Esophagus muscularis mucosa (tissue), 4 donors: Measurements from ENCODE around the gene PNMA6E. TPM values are rescaled to one million over a fixed set of nuclear protein-coding genes. Genes with fewer than 3 reads are reported as not detected.

Experiments used
- DNase-seq: peaks from one replicate; pipeline ENCODE4 v3.0.0-alpha.2; 2017; ENCODE audit errors: extremely low spot score
- H3K27ac ChIP-seq, 4 donors: fragments of 200-600 bp; sonication (generic); replicated peaks in 1 of 4; 1 replicate in 3 of 4; 2 replicates in 1 of 4; pipeline ENCODE4 v1.5.1; 2016 to 2019; ENCODE audit warnings: mild to moderate bottlenecking in 1 of 4
- H3K27me3 ChIP-seq, 4 donors: fragments of 200-600 bp; sonication (generic); one replicate each; pipeline versions ENCODE4 v1.5.1 to v1.6.0; 2016 to 2019
- H3K36me3 ChIP-seq, 4 donors: fragments of 200-600 bp; sonication (generic); one replicate each; pipeline ENCODE4 v1.5.1; 2016 to 2019
- H3K4me1 ChIP-seq, 4 donors: fragments of 200-600 bp; sonication (generic); one replicate each; pipeline ENCODE4 v1.5.1; 2016 to 2019
- H3K4me3 ChIP-seq, 4 donors: fragments of 200-600 bp; sonication (generic); 1 replicate in 2 of 4; 2 replicates in 2 of 4; pipeline ENCODE4 v1.5.1; 2016 to 2019; ENCODE audit warnings: mild to moderate bottlenecking in 4 of 4, moderate library complexity in 1 of 4
- H3K9me3 ChIP-seq, 4 donors: fragments of 200-600 bp; sonication (generic); 1 replicate in 3 of 4; 2 replicates in 1 of 4; pipeline ENCODE4 v1.5.1; 2016 to 2019
- EP300 ChIP-seq: sonication (generic); formaldehyde crosslinking; IDR thresholded peaks from one replicate; pipeline ENCODE4 v1.6.1; 2017; ENCODE audit warnings: antibody characterized with exemption
- POLR2A ChIP-seq: fragments of 450-650 bp; IDR thresholded peaks from one replicate; pipeline ENCODE4 v1.6.1; 2017; ENCODE audit warnings: antibody characterized with exemption, moderate library complexity, mild to moderate bottlenecking, low read depth
- POLR2AphosphoS5 ChIP-seq, 2 donors: sonication (generic); formaldehyde crosslinking; IDR thresholded peaks; one replicate each; pipeline ENCODE4 v1.6.1; 2017; ENCODE audit warnings: antibody characterized with exemption in 2 of 2
- WGBS: methylation state at CpG from one replicate; pipeline ENCODE4 v1.1.5; 2018; 5-methylcytosine and 5-hydroxymethylcytosine counted together
- intact Hi-C: fragments of 100-400 bp; cut with DNase I; formaldehyde crosslinking; loops from one replicate; pipeline ENCODE4 v1.15.1; 2023
- total RNA-seq, 4 donors: library from RNA; depleted of rRNA; stranded (reverse); fragments of >200 nt; gene quantifications; one replicate each; pipeline versions ENCODE4 v1.1.0 to v1.2.1, GENCODE V29; 2016
- TF ChIP-seq, protein P1 (sequence below), 3 experiments: fragments of 200-600 bp in 2 of 3; fragments of 450-650 bp in 1 of 3; sonication (generic) in 2 of 3; IDR thresholded peaks; one replicate each; pipeline ENCODE4 v1.5.1; 2017 to 2019; ENCODE audit warnings: antibody characterized with exemption in 3 of 3, mild to moderate bottlenecking in 2 of 3, moderate library complexity in 1 of 3

The PNMA6E gene
- total RNA-seq, 4 donors from 2014 or later, result not detected

DNA sequence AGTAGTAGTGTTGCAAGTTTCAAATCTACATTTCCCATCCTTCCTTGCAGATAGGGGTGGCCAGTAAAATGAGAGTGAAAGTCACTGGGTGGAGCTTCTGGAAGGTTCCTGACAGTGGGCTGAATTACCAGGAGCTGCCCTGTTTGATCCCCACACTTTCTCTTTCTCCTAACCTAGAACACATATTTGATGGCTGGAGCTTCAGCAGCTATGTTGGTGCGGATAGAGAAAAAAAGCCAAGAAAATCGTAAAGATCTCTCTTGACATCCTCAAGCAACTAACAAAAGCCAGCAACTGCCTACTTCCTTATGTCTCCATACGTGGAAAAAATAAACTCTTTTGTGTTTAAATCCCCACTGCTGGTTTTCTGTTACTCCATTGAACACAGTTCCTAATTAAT is 35.0 kb downstream of the PNMA6E start:
- intact Hi-C loops, result no loop called here
- 77% methylated on average over 3 of the region's 3 CpGs for WGBS
- no peak for DNase-seq
- Histone ChIP-seq H3K27ac (no peak overlapping the region), H3K36me3 (no peaks in the 10 kb centered on the region), H3K27me3 (no peaks in the 10 kb centered on the region), H3K4me3 (no peak overlapping the region), H3K4me1 (no peaks in the 10 kb centered on the region), H3K9me3 (no peaks in the 10 kb centered on the region)
- TF ChIP-seq POLR2A (no peak), POLR2AphosphoS5 (IDR thresholded peaks at IDR 0.05) (no peak), EP300 (no peak)
- TF ChIP-seq, protein P1, sequence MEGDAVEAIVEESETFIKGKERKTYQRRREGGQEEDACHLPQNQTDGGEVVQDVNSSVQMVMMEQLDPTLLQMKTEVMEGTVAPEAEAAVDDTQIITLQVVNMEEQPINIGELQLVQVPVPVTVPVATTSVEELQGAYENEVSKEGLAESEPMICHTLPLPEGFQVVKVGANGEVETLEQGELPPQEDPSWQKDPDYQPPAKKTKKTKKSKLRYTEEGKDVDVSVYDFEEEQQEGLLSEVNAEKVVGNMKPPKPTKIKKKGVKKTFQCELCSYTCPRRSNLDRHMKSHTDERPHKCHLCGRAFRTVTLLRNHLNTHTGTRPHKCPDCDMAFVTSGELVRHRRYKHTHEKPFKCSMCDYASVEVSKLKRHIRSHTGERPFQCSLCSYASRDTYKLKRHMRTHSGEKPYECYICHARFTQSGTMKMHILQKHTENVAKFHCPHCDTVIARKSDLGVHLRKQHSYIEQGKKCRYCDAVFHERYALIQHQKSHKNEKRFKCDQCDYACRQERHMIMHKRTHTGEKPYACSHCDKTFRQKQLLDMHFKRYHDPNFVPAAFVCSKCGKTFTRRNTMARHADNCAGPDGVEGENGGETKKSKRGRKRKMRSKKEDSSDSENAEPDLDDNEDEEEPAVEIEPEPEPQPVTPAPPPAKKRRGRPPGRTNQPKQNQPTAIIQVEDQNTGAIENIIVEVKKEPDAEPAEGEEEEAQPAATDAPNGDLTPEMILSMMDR (IDR thresholded peaks at IDR 0.05), result no peak

DNA sequence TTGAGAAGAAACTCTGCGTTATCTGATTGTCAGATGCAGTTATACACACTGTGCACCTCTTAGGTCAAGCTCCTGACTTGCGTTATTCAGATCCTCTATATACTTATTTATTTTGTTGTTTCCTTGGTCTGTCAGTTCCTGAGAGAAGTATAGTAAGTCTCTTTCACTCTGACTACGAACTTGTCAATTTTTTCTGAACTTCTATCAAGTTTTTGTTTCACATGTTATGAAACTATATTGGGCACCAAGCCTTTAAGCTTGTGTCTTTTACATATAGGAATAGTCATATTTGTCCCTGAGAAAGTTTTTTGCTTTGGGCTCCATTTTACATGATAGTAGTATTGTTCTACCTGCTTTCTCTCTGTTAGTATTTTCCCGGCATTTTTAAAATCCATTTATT is 35.5 kb downstream of the PNMA6E start:
- 66% methylated on average over 4 of the region's 4 CpGs for WGBS
- Histone ChIP-seq H3K9me3 (no peaks in the 10 kb centered on the region), H3K27me3 (no peaks in the 10 kb centered on the region), H3K4me1 (no peaks in the 10 kb centered on the region), H3K4me3 (no peak overlapping the region), H3K36me3 (no peaks in the 10 kb centered on the region), H3K27ac (no peak overlapping the region)
- intact Hi-C loops, result no loop called here
- no peak for DNase-seq
- TF ChIP-seq EP300, result no peak
- TF ChIP-seq, protein P1 (IDR thresholded peaks at IDR 0.05), result no peak
- no peak for TF ChIP-seq POLR2A
- TF ChIP-seq POLR2AphosphoS5 (IDR thresholded peaks at IDR 0.05), result no peak

DNA sequence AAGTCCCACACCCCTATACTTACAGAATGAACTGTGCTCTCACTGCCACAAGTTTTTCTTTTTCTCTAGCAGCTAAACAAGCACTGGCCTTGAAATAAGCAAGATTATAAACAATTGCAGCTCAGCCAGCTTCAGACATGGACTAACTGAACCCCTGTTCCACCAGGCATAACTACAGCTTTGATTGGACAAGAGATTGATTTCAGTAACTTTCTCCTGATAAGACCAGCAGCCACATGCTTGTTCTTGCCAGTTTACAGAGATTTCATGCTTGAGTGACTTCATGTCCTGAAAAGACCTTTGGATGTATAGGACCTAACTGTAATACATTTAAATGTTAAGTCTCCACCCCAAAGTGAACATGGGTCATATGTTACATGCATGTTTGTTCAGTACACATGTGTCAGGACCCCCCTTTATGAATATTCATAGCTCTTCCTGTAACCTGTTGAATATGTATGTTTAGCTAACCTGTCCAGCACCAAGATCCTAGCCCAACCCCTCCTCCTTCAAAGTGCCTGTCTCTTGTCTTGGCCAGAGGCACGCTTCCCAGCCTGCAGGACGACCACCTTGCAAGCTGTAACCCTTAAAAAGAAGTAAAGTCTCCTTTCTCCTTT is 39.3 kb downstream of the PNMA6E start:
- Histone ChIP-seq H3K27me3 (no peaks in the 10 kb centered on the region), H3K36me3 (no peaks in the 10 kb centered on the region), H3K27ac (no peak overlapping the region), H3K9me3 (peaks cover 0 to 10% (median 0%) of the 10 kb centered on the region in 4 donors), H3K4me3 (no peak overlapping the region), H3K4me1 (no peaks in the 10 kb centered on the region)
- DNase-seq, result no peak
- TF ChIP-seq EP300 (no peak), POLR2A (no peak), POLR2AphosphoS5 (IDR thresholded peaks at IDR 0.05) (no peak)
- TF ChIP-seq, protein P1 (IDR thresholded peaks at IDR 0.05), result no peak
- intact Hi-C loops, result no loop called here
- 18% methylated on average over 2 of the region's 2 CpGs for WGBS

DNA sequence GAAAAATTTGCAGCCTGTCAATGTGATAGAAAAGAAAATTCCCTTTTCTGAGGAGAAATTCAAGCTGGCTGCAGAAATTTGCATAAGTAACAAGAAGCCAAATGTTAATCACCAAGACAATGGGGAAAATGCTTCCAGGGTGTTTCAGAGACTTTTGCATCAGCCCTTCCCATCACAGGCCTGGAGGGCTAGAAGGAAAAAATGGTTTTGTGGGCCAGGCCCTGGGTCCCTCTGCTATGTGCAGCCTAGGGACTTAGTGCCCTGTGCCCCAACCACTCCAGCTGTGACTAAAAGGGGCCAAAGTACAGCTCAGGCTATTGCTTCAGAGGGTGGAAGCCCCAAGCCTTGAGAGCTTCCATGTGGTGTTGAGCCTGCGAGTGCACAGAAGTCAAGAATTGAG is 43.3 kb downstream of the PNMA6E start:
- no peak for DNase-seq
- Histone ChIP-seq H3K27me3 (no peaks in the 10 kb centered on the region), H3K27ac (no peak overlapping the region), H3K4me3 (no peak overlapping the region), H3K36me3 (no peaks in the 10 kb centered on the region), H3K9me3 (peaks cover 0 to 10% (median 0%) of the 10 kb centered on the region in 4 donors), H3K4me1 (no peaks in the 10 kb centered on the region)
- 78% methylated on average over 1 of the region's 1 CpG for WGBS
- intact Hi-C loops, result no loop called here
- TF ChIP-seq EP300 (no peak), POLR2AphosphoS5 (IDR thresholded peaks at IDR 0.05) (no peak), POLR2A (no peak)
- TF ChIP-seq, protein P1 (IDR thresholded peaks at IDR 0.05), result no peak

DNA sequence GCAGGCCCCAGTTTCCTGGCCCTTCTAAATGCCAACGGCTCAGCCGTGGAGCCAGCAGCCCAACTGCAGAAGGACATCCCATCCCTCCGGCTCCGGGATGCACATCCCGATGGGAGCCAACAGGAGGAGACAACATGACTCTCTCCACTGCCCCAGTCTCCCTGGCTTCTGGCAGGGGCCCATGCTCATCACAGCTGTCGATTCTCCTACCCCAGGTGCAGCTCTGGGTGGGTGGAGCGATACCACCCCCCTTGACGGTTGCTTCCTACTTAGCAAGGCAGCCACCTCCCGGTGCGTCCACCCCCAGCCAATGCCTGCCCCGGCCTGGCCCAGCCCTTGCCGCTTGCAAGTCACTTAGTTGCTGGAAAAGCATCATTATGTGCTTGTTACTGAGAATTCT is 47.7 kb downstream of the PNMA6E start:
- Histone ChIP-seq H3K4me3 (no peak overlapping the region), H3K27me3 (no peaks in the 10 kb centered on the region), H3K36me3 (peaks cover 0 to 20% (median 9%) of the 10 kb centered on the region in 4 donors), H3K27ac (no peak overlapping the region), H3K4me1 (no peaks in the 10 kb centered on the region), H3K9me3 (peaks cover 0 to 7% (median 0%) of the 10 kb centered on the region in 4 donors)
- DNase-seq, result no peak
- 80% methylated on average over 6 of the region's 12 CpGs for WGBS
- intact Hi-C loops, result no loop called here
- TF ChIP-seq, protein P1 (IDR thresholded peaks at IDR 0.05), result no peak
- TF ChIP-seq POLR2AphosphoS5 (IDR thresholded peaks at IDR 0.05) (no peak), EP300 (no peak), POLR2A (no peak)
